ENCODE data around the gene ASNSD1. TPM values are rescaled to one million over a fixed set of nuclear protein-coding genes. Genes with fewer than 3 reads are reported as not detected.
A peak's percentile ranks its signal among the peaks of the same experiment; 100 is the strongest.
"Not testable (repeated sequence)": the region's sequence is repeated elsewhere in the genome, so short reads cannot be mapped to it uniquely, and the experiment has no call there.

ASNSD1 gene
- total RNA-seq, 1 donor from 2014 or later = 40.3 TPM

GRCh38 chr2:189641002-189641401, 20.3 kb upstream of the ASNSD1 start:
- ATAC-seq (no peak), DNase-seq (ENCODE audit: low spot score) (no peak)
- intact Hi-C loops (cut with DNase I) = no loop called here

GRCh38 chr2:189641590-189641989, 19.7 kb upstream of the ASNSD1 start:
- no peak for DNase-seq (ENCODE audit: low spot score)
- ATAC-seq = no peak
- intact Hi-C loops (cut with DNase I) = no loop called here

DNA sequence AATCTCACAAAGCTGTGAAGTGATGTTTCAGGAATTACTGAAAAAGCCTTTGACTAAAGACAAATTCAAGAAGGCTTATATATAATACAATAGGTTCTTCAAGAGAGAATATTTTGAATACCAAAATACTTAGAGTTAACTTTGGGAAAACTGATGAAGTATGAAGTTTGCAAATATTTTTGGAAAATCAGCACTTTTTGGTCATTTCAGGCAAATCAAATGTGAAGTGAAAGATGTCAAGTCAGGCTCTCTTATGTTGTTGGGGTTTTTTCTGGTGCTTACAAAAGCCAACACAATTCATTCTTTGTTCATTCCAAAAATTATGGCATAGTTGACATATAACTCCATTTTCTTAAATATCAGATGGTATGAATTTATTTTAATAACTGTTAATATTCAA, 14.7 kb upstream of the ASNSD1 start:
- ATAC-seq (no peak), DNase-seq (ENCODE audit: low spot score) (no peak)
- intact Hi-C loops (cut with DNase I) = no loop called here

GRCh38 chr2:189648846-189649509, 12.3 kb upstream of the ASNSD1 start:
- DNase-seq (ENCODE audit: low spot score) (no peak), ATAC-seq (no peak)
- intact Hi-C loops (cut with DNase I) = no loop called here

DNA sequence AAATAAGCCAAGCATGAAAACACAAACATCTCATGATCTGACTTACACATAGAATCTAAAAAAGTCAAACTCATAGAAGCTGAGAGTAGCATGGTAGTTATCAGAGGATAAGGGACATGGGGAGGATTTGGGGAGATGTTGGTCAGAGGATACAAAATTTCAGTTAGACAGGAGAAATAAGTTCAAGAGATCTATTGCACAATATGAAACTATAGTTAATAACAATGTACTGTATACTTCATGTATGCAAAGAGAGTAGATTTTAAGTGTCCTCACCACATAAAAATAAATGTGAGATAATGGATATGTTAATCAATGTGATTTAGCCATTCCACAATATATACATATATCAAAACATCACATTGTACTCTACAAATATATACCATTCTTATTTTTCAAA, 10.0 kb upstream of the ASNSD1 start:
- intact Hi-C loops (cut with DNase I) = no loop called here
- ATAC-seq = no peak
- no peak for DNase-seq (ENCODE audit: low spot score)

DNA sequence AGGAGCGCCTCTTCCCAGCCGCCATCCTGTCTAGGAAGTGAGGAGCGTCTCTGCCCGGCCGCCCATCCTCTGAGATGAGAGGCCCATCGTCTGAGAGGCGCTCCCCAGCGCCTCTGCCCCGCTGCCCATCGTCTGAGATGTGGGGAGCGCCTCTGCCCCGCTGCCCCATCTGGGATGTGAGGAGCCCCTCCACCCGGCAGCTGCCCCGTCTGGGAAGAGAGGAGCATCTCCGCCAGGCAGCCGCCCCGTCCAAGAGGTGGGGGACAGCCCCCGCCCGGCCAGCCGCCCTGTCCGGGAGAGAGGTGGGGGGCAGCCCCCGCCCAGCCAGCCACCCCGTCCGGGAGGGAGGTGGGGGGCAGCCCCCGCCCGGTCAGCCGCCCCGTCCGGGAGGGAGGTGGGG, 7.8 kb upstream of the ASNSD1 start:
- DNase-seq (ENCODE audit: low spot score); intact Hi-C loops (cut with DNase I); ATAC-seq: not testable (repeated sequence)

DNA sequence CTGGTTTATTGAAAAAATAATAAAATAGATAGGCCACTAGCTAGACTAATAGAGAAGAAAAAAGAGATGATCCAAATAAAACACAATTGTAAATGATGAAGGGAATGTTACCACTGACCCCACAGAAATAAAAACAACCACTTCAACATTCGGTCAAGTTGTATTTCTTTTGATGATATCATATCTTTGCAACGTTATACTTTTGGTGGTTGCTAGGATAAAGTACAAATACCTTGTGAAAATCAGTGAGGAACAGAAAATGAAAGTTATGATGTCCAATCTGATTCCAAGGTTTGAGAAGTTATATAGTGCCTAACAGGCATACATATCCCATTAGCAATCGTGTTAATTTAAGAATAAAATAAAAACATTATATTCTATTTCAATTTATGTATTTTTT, 6.6 kb upstream of the ASNSD1 start:
- intact Hi-C loops (cut with DNase I) = no loop called here
- DNase-seq (ENCODE audit: low spot score) (no peak), ATAC-seq (no peak)

DNA sequence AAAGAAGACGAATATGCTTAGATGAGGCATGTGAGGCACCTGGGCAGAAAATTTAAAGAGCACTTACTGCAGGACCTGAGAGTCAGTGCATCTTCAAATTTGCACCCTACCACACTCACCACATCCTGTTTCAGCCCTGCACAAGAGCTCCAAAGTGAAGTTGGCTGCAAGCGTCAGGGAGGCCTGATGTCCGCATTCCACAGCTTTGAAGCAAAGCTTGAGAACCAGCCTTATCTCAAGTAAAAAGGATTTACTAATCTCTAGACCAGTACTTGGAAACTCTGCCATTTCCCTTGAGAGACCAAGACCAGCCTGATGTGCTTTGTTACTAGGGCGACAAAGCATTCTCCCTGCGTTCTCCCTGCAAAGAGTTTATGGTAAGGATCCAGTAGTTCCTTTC, 3.4 kb upstream of the ASNSD1 start:
- DNase-seq (ENCODE audit: low spot score) = no peak
- intact Hi-C loops (cut with DNase I) = no loop called here
- ATAC-seq = no peak

DNA sequence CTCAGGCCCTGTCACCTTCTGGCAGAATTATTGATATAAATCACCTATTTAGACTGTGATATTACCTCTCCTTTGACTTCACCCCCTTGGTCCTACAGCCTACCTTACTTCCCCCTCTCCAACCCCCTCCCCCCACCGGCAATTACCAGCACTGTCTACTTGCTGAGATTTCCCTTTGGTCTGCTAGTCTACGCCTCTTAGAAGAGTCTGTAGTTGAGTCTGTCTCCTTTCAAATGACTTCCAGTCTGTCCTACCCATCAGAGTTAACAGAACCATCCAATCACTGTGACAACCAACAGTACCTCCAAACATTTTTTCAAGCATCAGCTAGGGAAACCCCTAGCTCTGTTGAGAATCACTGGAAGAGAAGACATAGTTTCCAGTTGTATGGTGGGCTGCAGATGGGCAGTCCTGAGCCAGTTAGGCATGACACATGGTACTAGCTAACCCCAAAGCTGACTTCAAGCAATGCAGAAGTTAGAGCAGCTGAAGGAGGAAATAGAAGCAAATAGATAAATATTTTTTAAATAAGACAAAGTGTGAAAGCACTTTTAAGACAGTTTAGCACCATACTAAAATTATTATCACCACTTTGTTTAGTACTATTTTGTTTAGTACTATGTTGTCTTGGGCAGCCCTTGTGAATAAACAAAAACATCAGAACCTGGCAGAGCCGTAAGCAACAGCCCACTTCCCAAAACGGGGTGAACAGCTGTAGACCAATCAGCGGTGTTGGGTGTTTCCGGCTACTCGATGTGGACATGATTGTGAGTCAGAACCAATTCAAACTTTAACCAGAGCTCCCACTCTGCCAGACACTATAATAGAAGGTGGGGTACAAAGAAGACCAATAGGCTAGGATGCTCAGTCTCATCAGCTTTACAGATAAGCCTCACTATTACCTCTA, 2.7 kb upstream of the ASNSD1 start:
- intact Hi-C loops (cut with DNase I) = no loop called here
- ATAC-seq (no peak), DNase-seq (ENCODE audit: low spot score) (no peak)

DNA sequence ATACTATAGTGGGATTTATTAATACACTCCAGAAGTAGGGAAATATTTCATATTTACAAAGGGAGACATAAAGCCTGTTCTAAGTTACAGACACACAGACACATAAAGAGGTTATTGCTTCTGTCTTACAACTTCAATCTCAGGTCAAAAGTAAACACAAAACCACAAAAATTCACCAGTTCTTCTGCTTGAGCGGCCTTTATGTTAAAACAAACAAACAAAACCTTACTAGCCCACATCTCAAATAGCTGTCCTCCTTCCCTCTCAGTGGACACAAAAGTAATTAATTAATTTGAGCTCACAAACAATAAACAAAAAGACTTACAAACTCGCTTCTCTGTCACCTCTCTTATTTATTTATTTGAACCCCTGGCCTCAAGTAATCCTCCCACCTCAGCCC, 1.5 kb upstream of the ASNSD1 start:
- no peak for DNase-seq (ENCODE audit: low spot score)
- intact Hi-C loops (cut with DNase I) = no loop called here
- no peak for ATAC-seq

DNA sequence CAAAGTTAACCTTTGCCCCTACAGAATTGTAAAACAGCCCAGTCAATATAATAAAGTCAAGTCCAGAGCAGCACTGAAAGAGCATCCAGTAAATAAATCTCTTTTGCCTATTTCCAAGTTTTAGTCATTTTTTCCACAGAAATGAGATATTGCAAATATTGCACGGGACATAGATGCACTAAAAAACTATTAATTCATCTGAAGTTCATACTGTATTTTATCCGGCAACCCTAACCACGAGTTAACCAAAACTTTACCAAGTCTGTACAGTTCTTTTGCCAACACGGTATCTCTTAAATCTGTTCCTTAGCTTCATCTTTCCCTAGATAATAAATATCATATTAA, 484 bp upstream of the ASNSD1 start:
- intact Hi-C loops (cut with DNase I) = no loop called here
- no peak for DNase-seq (ENCODE audit: low spot score)
- ATAC-seq = no peak

GRCh38 chr2:189661957-189662321, 680 bp downstream of the ASNSD1 start:
- no peak for DNase-seq (ENCODE audit: low spot score)
- peak; percentile 3 for ATAC-seq
- intact Hi-C loops (cut with DNase I) = no loop called here

DNA sequence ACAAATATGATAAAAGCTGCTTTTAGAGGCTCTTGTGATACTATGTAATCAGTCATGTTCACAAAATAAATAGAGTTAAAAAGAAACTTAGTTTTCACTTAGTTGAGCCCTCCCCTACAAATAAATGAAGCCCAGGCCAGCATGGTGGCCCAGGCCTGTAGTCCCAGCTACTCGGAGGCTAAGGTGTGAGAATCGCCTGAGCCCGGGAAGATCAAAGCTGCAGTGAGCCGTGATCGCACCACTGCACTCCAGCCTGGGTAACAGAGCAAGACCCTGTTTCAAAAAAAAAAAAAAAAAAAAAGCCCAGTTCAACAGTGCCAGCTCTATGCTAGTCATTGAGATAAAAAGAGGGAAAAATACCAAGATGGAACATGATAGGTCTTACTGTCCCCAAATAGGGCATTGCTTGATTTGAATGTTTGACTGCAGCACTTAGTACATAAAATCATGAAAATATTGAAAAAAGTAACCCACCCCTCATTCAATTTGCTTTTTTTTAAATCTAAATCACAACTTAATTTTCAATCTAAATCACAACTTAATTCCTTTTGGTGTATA, 1.5 kb downstream of the ASNSD1 start:
- no peak for DNase-seq (ENCODE audit: low spot score)
- ATAC-seq = no peak
- intact Hi-C loops (cut with DNase I) = no loop called here

DNA sequence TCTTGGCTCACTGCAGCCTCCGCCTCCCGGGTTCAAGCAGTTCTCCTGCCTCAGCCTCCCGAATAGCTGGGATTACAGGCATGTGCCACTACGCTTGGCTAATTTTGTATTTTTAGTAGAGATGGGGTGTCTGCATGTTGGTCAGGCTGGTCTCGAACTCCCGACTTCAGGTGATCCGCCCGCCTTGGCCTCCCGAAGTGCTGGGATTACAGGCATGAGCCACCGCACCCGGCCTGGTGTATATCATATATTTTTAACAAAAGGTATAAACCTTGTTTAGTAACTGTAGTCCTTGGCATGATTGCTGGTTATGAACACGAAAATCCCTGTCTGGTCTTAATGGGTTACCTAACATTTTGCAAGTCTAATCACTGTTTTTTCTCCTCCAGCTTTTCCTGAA, 2.1 kb downstream of the ASNSD1 start:
- DNase-seq (ENCODE audit: low spot score); ATAC-seq; intact Hi-C loops (cut with DNase I): not testable (repeated sequence)

DNA sequence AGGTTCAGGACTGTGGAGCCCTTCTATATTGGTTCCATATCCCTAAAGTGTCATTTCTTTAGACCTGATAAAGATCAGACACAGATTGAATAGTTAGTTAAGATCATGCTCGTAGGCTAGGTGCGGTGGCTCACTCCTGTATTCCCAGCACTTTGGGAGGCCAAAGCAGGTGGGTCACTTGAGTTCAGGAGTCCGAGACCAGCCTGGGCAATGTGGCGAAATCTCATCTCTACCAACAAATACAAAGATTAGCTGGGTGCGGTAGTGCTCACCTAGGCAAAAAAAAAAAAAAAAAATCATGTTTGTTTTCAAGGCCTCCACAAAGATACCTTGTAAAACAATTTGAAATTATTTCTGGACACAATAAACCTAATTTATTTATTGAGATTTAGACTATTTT, 8.7 kb downstream of the ASNSD1 start:
- no peak for DNase-seq (ENCODE audit: low spot score)

DNA sequence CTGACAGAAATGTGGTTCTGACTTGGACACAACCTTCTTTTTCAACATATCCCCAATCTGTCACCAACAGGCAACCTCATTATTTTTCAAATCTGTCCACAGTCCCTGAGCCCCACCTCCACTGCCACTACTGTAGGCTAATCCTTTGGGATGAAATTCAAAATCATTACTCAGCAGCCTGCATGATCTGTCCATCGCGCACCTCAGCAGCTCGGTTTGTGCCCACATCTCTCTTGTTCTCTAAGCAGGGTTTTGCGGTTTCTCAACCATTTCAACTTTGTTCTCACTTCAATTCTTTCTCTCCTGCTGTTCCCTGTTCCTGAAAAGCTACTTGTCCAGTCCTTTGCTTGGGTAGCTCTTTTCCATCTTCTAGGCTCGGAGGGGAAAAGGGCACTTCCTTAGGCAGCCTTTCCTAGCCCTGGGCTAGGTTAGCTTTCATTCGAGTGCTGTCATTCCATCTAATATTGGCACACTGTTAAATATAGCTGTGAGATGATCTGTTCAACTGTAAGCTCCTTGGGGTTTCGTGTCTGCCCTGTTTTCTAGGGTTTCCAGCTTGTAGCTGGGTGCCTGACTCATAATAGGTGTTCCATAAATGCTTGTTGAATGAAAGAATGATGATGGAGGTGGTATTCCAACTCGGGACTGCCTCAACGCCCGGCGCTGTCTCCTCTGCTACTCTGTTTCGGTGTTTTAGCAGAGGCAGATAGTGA, 12.6 kb downstream of the ASNSD1 start:
- intact Hi-C loops (cut with DNase I) = no loop called here
- peak; percentile 1 for ATAC-seq
- no peak for DNase-seq (ENCODE audit: low spot score)

More for the DNA sequence above, 8.7 kb downstream of the ASNSD1 start:
- intact Hi-C loops (cut with DNase I) = no loop called here
- ATAC-seq = no peak

GRCh38 chr2:189674374-189675112, 13.3 kb downstream of the ASNSD1 start, which contains the start of gene ANKAR:
ANKAR (plus strand) TSS chr2:189674670; CDS start chr2:189676491, 1,821 bp downstream.
- intact Hi-C loops (cut with DNase I) = no loop called here
- DNase-seq (ENCODE audit: low spot score) = peak; percentile 92
- ATAC-seq = peak; percentile 98

- DNase-seq (ENCODE audit: low spot score) = no peak
Observed at GRCh38 chr2:189676471-189676870, 15.2 kb downstream of the ASNSD1 start.

GRCh38 chr2:189679226-189679625, 18.0 kb downstream of the ASNSD1 start:
- DNase-seq (ENCODE audit: low spot score) (no peak), ATAC-seq (no peak)
- intact Hi-C loops (cut with DNase I) = no loop called here

More at GRCh38 chr2:189676471-189676870, 15.2 kb downstream of the ASNSD1 start:
- no peak for ATAC-seq
- intact Hi-C loops (cut with DNase I) = no loop called here

All from sciatic nerve (tissue), 2 donors.